Common myeloid progenitor, CD34-positive (primary cell): ENCODE measurements around the gene RUFY1.
A peak's percentile ranks its signal among the peaks of the same experiment; 100 is the strongest.
"Not testable (repeated sequence)": the region's sequence is repeated elsewhere in the genome, so short reads cannot be mapped to it uniquely, and the experiment has no call there.

ENCODE experiments used
- CTCF ChIA-PET: fragments of 350-600 bp; sonication (Branson Sonifier 250); formaldehyde crosslinking; loops from one replicate; lab custom pipeline; 2021; ENCODE audit warnings: antibody characterized with exemption; lab: Charles Lee
- POLR2A ChIA-PET: fragments of 350-600 bp; sonication (Branson Sonifier 250); formaldehyde crosslinking; loops from one replicate; lab custom pipeline; 2021; ENCODE audit warnings: antibody characterized with exemption; lab: Charles Lee
- DNase-seq, 3 donors: peaks; one replicate each; pipeline versions ENCODE4 v3.0.0 to v3.0.0-alpha.2; 2013
- H3K27ac ChIP-seq, 2 experiments: 1 replicate in 1 of 2; 2 replicates in 1 of 2; pipeline ENCODE4 v1.7.0; 2013; ENCODE audit warnings: inconsistent platforms in 2 of 2, low read length in 2 of 2, mild to moderate bottlenecking in 2 of 2, low read depth in 1 of 2, moderate library complexity in 1 of 2; ENCODE audit not compliant: severe bottlenecking in 2 of 2, insufficient read depth in 1 of 2, poor library complexity in 1 of 2
- H3K27me3 ChIP-seq, 5 experiments: replicated peaks in 2 of 5; 1 replicate in 3 of 5; 2 replicates in 2 of 5; pipeline versions ENCODE4 v1.6.1 to v1.7.0; 2013; ENCODE audit warnings: low read length in 4 of 5, mild to moderate bottlenecking in 2 of 5, moderate library complexity in 2 of 5, inconsistent platforms in 1 of 5; ENCODE audit not compliant: insufficient read depth in 5 of 5, control insufficient read depth in 4 of 5
- H3K36me3 ChIP-seq, 4 experiments: 1 replicate in 2 of 4; 2 replicates in 2 of 4; pipeline versions ENCODE4 v1.6.1 to v1.7.0; 2013; ENCODE audit warnings: low read length in 3 of 4, control low read depth in 1 of 4, mild to moderate bottlenecking in 1 of 4; ENCODE audit not compliant: control insufficient read depth in 4 of 4, insufficient read depth in 4 of 4
- H3K4me1 ChIP-seq, 4 experiments: 1 replicate in 3 of 4; 2 replicates in 1 of 4; pipeline versions ENCODE4 v1.6.1 to v1.7.1; 2013; ENCODE audit warnings: low read length in 3 of 4, mild to moderate bottlenecking in 3 of 4, control low read depth in 1 of 4, inconsistent platforms in 1 of 4, moderate library complexity in 1 of 4; ENCODE audit not compliant: control insufficient read depth in 4 of 4, insufficient read depth in 4 of 4; ENCODE audit errors: control extremely low read depth in 1 of 4
- H3K4me3 ChIP-seq, 7 experiments: 1 replicate in 4 of 7; 2 replicates in 3 of 7; pipeline versions ENCODE4 v1.5.1 to v1.7.0; 2013; ENCODE audit warnings: mild to moderate bottlenecking in 7 of 7, low read length in 6 of 7, moderate library complexity in 6 of 7, inconsistent platforms in 2 of 7, low read depth in 2 of 7, control low read depth in 1 of 7; ENCODE audit not compliant: insufficient read depth in 4 of 7, control insufficient read depth in 1 of 7; ENCODE audit errors: extremely low read depth in 1 of 7
- H3K9me3 ChIP-seq, 5 experiments: 1 replicate in 4 of 5; 2 replicates in 1 of 5; pipeline versions ENCODE4 v1.6.1 to v1.7.1; 2013; ENCODE audit warnings: low read length in 4 of 5, mild to moderate bottlenecking in 2 of 5, inconsistent platforms in 1 of 5, low read depth in 1 of 5, moderate library complexity in 1 of 5; ENCODE audit not compliant: control insufficient read depth in 4 of 5, insufficient read depth in 2 of 5; ENCODE audit errors: control extremely low read depth in 1 of 5
- WGBS: methylation state at CpG from one replicate; pipeline ENCODE4 v1.1.5; 2013; ENCODE audit not compliant: insufficient coverage; 5-methylcytosine and 5-hydroxymethylcytosine counted together

Gene RUFY1

DNA sequence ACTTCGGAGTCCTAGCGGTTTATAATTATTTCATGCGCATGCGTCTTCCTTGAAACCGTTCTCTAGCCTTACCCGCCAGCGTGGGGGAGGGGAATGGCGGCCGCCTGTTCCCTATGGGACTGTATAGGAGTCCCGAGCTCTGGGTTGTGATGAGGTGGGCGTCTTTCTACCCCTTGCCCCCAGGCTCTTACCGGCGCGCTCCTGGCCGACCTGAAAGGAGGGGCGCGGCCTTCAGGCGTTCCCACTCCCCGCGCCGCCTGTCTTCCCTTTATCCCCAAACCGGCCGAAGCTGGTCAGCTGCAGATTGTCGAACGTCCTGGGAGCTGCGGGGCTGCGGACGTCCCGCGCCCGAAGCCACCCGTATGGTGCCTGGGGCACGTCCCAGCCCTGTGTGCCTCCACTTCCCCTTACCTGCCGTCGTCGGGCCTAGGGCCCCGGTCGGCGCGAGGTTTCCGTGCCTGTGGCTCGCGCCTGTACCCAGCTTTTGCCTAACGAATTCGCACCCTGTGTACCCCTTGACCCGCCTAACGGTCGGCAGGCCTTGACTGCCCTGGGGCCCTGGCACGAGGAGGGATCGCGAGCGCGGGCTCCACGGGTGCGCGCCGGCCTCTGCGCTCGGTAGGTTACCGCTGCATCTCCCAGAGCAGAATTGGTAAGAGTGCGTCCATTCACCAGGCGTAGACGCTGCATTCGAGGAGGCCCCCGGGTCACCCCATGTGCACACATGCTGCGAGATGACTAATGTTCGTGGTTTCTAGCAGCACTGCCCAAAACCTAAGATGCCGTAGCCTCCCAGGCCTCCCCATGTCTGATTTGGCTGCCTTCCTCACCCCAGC lies 73.8 kb downstream of the RUFY1 start:
- ChIA-PET CTCF (interaction anchor here (0.6 to 2.1 kb wide), 13 partner anchors 8 to 78 kb away, joined by 3 to 11 read pairs (median 4); partner anchors contain the start of gene CBY3), POLR2A (interaction anchor here (0.6 to 2.7 kb wide), 10 partner anchors 9 to 109 kb away, joined by 3 to 31 read pairs (median 4); no protein-coding TSS in a partner anchor)
- Histone ChIP-seq H3K27ac (peak overlapping the region; percentile 90 to 97), H3K4me1 (peaks cover 28 to 44% (median 38%) of the 10 kb centered on the region in 4 experiments), H3K4me3 (peak overlapping the region; percentile 38 to 99 (median 94)), H3K27me3 (no peaks in the 10 kb centered on the region), H3K9me3 (no peaks in the 10 kb centered on the region), H3K36me3 (peaks cover 8 to 31% (median 22%) of the 10 kb centered on the region in 4 experiments)
- 19% methylated on average over 66 of the region's 68 CpGs for WGBS
- peak in 2 of 3 donors; percentile 69 to 74 for DNase-seq

DNA sequence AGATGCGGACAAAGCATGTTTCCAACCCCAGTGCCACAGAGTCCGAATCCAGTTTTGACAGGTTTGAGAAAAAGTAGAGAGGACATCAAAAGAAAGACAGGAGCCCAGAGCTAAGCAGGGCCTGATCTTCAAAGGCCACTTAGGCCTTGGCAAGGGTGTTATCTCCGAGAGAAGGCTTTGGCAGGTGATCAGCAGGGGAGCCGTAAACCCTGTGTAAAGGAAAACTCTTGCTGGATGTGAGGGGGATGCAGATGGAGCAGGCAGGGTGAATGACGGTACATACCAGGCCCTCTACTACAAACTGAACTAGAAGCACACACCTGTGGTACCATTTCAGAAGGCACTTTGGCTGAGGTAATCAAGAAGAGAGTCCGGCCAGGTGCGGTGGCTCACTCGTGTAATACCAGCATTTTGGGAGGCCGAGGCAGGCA lies 74.5 kb downstream of the RUFY1 start:
- 95% methylated on average over 8 of the region's 9 CpGs for WGBS
- H3K4me3 ChIP-seq: peak overlapping the region in 6 of 7 experiments; percentile 15 to 99 (median 94)

DNA sequence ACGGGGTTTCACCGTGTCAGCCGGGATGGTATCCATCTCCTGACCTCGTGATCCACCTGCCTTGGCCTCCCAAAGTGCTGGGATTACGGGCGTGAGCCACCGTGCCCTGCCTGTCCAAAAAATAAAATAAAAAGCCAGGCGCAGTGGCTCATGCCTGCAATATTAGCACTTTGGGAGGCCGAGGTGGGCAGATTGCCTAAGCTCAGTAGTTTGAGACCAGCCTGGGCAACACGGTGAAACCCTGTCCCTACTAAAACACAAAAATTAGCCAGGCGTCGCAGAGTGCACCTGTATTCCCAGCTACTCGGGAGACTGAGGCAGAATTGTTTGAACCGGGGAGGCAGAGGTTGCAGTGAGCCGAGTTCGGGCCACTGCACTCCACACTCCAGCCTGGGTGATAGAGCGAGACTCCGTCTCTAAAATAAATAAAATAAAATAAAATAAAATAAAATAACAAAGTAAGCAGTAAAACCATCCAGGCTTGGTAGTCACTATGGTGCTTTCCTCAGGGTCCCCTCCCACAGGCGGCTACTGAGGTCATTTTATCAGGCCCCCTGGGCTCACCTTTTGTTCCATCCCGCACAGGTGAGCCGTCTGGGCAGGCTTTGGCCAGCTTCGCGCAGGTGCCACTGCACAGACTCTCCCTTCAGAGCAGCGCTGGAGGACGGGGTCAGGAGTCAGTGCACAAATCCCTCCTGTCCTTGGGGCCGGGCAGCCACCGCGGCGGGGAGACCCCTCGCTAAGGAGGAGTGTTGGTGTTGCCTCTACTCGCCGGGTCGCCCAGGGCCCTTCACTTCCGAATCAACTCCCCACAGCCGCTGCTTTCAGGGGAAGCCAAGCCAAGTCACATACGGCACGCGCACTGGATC lies 83.4 kb downstream of the RUFY1 start:
- POLR2A ChIA-PET: interaction anchor here (0.6 to 1.4 kb wide), 3 partner anchors 10 to 803 kb away, joined by 3 to 10 read pairs (median 4); partner anchors contain the start of gene HNRNPH1
- not testable (repeated sequence) for DNase-seq, H3K36me3 ChIP-seq, H3K27me3 ChIP-seq, H3K4me1 ChIP-seq, H3K9me3 ChIP-seq, H3K27ac ChIP-seq
- CTCF ChIA-PET: interaction anchor here (1.1 to 1.4 kb wide), 2 partner anchors 10 to 13 kb away, joined by 3 to 4 read pairs; partner anchors contain the start of gene HNRNPH1
- 86% methylated on average over 16 of the region's 38 CpGs for WGBS
- H3K4me3 ChIP-seq: peak overlapping the region; percentile 14 to 70 (median 43)

More for the DNA sequence above, 74.5 kb downstream of the RUFY1 start:
- ChIA-PET POLR2A (interaction anchor here (0.6 to 2.2 kb wide), 3 partner anchors 9 to 74 kb away, joined by 4 to 10 read pairs (median 8); partner anchors contain the start of gene CANX), CTCF (interaction anchor here (0.6 to 1.6 kb wide), 4 partner anchors 29 to 64 kb away, joined by 3 to 6 read pairs (median 4); no protein-coding TSS in a partner anchor)
- Histone ChIP-seq H3K36me3 (peaks cover 4 to 24% (median 17%) of the 10 kb centered on the region in 4 experiments), H3K27me3 (no peaks in the 10 kb centered on the region), H3K4me1 (peaks cover 22 to 37% (median 33%) of the 10 kb centered on the region in 4 experiments), H3K9me3 (no peaks in the 10 kb centered on the region), H3K27ac (peak overlapping the region; percentile 90 to 97)
- DNase-seq: no peak

DNA sequence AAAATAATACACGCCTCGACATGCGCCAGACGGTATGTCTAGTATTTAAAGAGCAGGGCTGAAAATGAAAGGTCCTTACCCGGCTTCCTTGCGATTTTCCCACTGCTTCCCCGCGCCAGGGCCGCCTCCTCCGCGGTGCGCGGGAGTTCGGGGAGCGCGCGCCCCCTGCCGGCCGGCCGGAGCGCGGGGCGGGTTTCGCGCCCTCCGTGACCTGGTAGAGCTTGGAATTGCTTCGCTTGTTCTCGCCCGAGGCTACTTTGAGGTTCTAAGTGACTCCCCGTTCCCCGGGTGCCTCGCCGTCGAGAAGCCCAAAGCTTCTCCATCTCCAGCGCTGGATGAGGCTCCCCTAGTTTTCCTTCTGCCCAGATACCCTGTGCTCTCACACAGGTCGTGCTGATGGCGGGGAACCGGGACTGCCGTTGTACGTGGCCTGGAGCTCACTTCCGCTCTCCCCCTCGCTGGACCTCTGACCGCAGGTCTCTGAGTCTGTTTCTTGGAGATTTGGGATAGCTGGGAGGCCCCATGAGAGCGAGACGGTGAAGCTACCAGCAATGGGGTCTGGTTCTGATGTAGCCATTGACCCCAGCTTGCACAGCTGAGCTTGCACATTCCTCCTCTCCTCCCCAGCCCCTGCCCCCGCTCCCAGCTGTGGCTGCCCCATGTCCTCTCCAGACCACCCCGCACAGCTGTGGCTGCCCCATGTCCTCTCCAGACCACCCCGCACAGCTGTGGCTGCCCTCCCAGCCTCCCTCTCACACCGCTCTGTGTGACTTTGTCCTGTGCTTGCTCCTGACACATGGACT lies 84.2 kb downstream of the RUFY1 start:
- H3K27me3 ChIP-seq, CTCF ChIA-PET, H3K4me1 ChIP-seq, H3K9me3 ChIP-seq, H3K27ac ChIP-seq, H3K36me3 ChIP-seq, POLR2A ChIA-PET, DNase-seq: not testable (repeated sequence)
- WGBS: no CpG with 5 or more reads among the region's 49 CpGs
- peak overlapping the region in 2 of 7 experiments; percentile 43 to 50 for H3K4me3 ChIP-seq

DNA sequence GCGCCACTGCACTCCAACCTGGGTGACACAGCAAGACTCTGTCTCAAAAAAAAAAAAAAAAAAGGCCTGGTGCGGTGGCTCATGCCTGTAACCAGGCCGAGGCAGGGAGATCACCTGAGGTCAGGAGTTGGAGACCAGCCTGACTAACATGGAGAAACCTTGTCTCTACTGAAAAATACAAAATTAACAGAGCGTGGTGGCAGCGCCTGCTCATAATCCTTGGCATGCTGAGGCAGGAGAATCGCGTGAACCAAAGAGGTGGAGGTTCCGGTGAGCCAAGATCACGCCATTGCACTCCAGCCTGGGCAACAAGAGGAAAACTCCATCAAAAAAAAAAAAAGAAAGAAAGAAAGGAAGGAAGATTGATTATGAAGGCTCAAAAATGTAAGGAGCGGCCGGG lies 88.9 kb downstream of the RUFY1 start:
- POLR2A ChIA-PET, H3K4me3 ChIP-seq, H3K9me3 ChIP-seq, H3K27ac ChIP-seq, DNase-seq, H3K27me3 ChIP-seq, H3K36me3 ChIP-seq, H3K4me1 ChIP-seq: not testable (repeated sequence)
- 99% methylated on average over 9 of the region's 11 CpGs for WGBS
- CTCF ChIA-PET: interaction anchor here (1.1 to 1.3 kb wide), 2 partner anchors 22 to 158 kb away, joined by 3 read pairs; no protein-coding TSS in a partner anchor

DNA sequence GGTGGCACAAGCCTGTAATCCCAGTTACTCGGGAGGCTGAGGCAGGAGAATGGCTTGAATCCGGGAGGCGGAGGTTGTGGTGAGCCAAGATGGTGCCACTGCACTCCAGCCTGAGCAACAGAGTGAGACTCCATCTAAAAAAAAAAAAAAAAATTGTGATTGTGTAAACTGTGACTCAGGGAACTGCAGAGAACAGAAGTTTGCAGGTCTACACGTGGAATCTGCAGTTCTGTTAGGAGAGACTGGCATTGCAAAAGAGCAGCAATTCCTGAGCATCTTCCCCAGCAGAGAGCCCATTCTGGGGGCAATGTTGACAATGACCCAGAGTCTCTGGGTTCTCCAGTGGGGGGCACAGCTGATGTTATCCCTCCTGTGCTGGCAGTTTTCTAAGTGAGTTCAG lies 91.4 kb downstream of the RUFY1 start:
- CTCF ChIA-PET, H3K27ac ChIP-seq, H3K4me3 ChIP-seq, POLR2A ChIA-PET, H3K36me3 ChIP-seq, DNase-seq, H3K9me3 ChIP-seq, H3K4me1 ChIP-seq, H3K27me3 ChIP-seq: not testable (repeated sequence)
- WGBS: no CpG with 5 or more reads among the region's 4 CpGs
